HepG2 (cell line): ENCODE results near the gene IL27RA. TPM values are rescaled to one million over a fixed set of nuclear protein-coding genes. Genes with fewer than 3 reads are reported as not detected.

Source experiments
- CBX2 ChIP-seq, 2 experiments: fragments of 200-600 bp in 1 of 2; sonication (generic); formaldehyde crosslinking in 1 of 2; IDR thresholded peaks; 2 replicates each; pipeline versions ENCODE4 v1.7.0 to v1.8.1; 2018 to 2022; ENCODE audit warnings: low read depth in 2 of 2, low read length in 1 of 2, mild to moderate bottlenecking in 1 of 2, missing genetic modification reagents in 1 of 2
- FOXK1 ChIP-seq: sonication (generic); formaldehyde crosslinking; IDR thresholded peaks from 2 replicates; pipeline ENCODE4 v1.4.0; 2020; ENCODE audit warnings: low read depth, missing genetic modification reagents, borderline replicate concordance
- GPN1 ChIP-seq: sonication (generic); formaldehyde crosslinking; IDR thresholded peaks from 2 replicates; pipeline ENCODE4 v1.5.1; 2020; ENCODE audit warnings: missing genetic modification reagents, borderline replicate concordance
- HMGA1 ChIP-seq: sonication (generic); formaldehyde crosslinking; conservative IDR thresholded peaks from 2 replicates; pipeline ENCODE4 v1.4.0; 2020; ENCODE audit warnings: missing genetic modification reagents
- HNF4G ChIP-seq, 2 experiments: sonication (generic) in 1 of 2; formaldehyde crosslinking in 1 of 2; IDR thresholded peaks; 2 replicates each; pipeline versions ENCODE4 v1.4.0 to v1.6.1; 2011 to 2020; ENCODE audit warnings: borderline replicate concordance in 2 of 2, low read depth in 2 of 2, mild to moderate bottlenecking in 2 of 2, low read length in 1 of 2, missing genetic modification reagents in 1 of 2, moderate library complexity in 1 of 2
- KLF15 ChIP-seq: sonication (generic); formaldehyde crosslinking; IDR thresholded peaks from 2 replicates; pipeline ENCODE4 v1.8.1; 2023; ENCODE audit warnings: borderline replicate concordance, mild to moderate bottlenecking, inconsistent platforms, missing genetic modification reagents, mixed read lengths
- NR2C2 ChIP-seq: sonication (generic); formaldehyde crosslinking; IDR thresholded peaks from 2 replicates; pipeline ENCODE4 v1.4.0; 2020; ENCODE audit warnings: missing genetic modification reagents, mild to moderate bottlenecking, moderate library complexity, borderline replicate concordance
- NR3C1 ChIP-seq: sonication (generic); formaldehyde crosslinking; IDR thresholded peaks from 2 replicates; pipeline ENCODE4 v1.4.0; 2020; ENCODE audit warnings: missing genetic modification reagents
- SKI ChIP-seq: fragments of 450-650 bp; IDR thresholded peaks from one replicate; pipeline ENCODE4 v1.6.1; 2018; ENCODE audit warnings: mild to moderate bottlenecking; ENCODE audit not compliant: partially characterized antibody
- SRSF1 ChIP-seq: fragments of 200-400 bp; formaldehyde crosslinking; optimal IDR thresholded peaks from 2 replicates; pipeline ENCODE3; 2017; ENCODE audit warnings: mild to moderate bottlenecking, low read depth, low read length, moderate library complexity
- TBL1XR1 ChIP-seq: fragments of 150-350 bp; IDR thresholded peaks from 2 replicates; pipeline ENCODE4 v1.6.1; 2014; ENCODE audit warnings: borderline replicate concordance, low read length; ENCODE audit not compliant: partially characterized antibody
- TP53 ChIP-seq: sonication (generic); formaldehyde crosslinking; conservative IDR thresholded peaks from 2 replicates; pipeline ENCODE4 v1.4.0; 2020; ENCODE audit warnings: missing genetic modification reagents
- U2AF1 ChIP-seq: fragments of 200-400 bp; formaldehyde crosslinking; optimal IDR thresholded peaks from 2 replicates; pipeline ENCODE3; 2017; ENCODE audit warnings: mild to moderate bottlenecking, low read depth, low read length
- ZKSCAN8 ChIP-seq: IDR thresholded peaks from 2 replicates; pipeline ENCODE4 v1.6.1; 2016; ENCODE audit warnings: borderline replicate concordance, missing genetic modification reagents, missing compliant biosample characterization
- ZNF12 ChIP-seq: sonication (generic); formaldehyde crosslinking; IDR thresholded peaks from 2 replicates; pipeline ENCODE4 v1.5.0; 2020; ENCODE audit warnings: missing genetic modification reagents
- ZNF354B ChIP-seq: sonication (generic); formaldehyde crosslinking; IDR thresholded peaks from 2 replicates; pipeline ENCODE4 v1.8.0; 2022; ENCODE audit warnings: mild to moderate bottlenecking, missing genetic modification reagents
- ZNF446 ChIP-seq: sonication (generic); formaldehyde crosslinking; IDR thresholded peaks from 2 replicates; pipeline ENCODE4 v1.5.0; 2020; ENCODE audit warnings: mild to moderate bottlenecking, missing genetic modification reagents
- ZNF652 ChIP-seq: IDR thresholded peaks from 2 replicates; pipeline ENCODE4 v1.6.1; 2016; ENCODE audit warnings: low read depth, borderline replicate concordance
- ZNF674 ChIP-seq: sonication (generic); formaldehyde crosslinking; IDR thresholded peaks from 2 replicates; pipeline ENCODE4 v1.5.0; 2020; ENCODE audit warnings: low read depth, mild to moderate bottlenecking, missing genetic modification reagents
- ZNF720 ChIP-seq: sonication (generic); formaldehyde crosslinking; IDR thresholded peaks from 2 replicates; pipeline ENCODE4 v1.4.0; 2020; ENCODE audit warnings: missing genetic modification reagents
- ZNF75D ChIP-seq: sonication (generic); formaldehyde crosslinking; IDR thresholded peaks from 2 replicates; pipeline ENCODE4 v1.8.1; 2023; ENCODE audit warnings: missing genetic modification reagents, mild to moderate bottlenecking, borderline replicate concordance
- ZNF782 ChIP-seq: sonication (generic); formaldehyde crosslinking; IDR thresholded peaks from 2 replicates; pipeline ENCODE4 v1.4.0; 2020; ENCODE audit warnings: missing genetic modification reagents, mild to moderate bottlenecking, borderline replicate concordance
- polyA plus RNA-seq, 8 experiments: library from polyadenylated mRNA; depleted of rRNA in 3 of 8; stranded (reverse) in 7 of 8; unstranded in 1 of 8; fragments of >200 nt; fragmentation: Illumina TruSeq in 4 of 8; extraction: Trizol in 4 of 8; gene quantifications; 2 replicates each; pipeline versions ENCODE4 v1.2.1 to v1.2.3, GENCODE V29; 2011 to 2016; ENCODE audit warnings: low read depth in 4 of 8, missing spikeins in 1 of 8, mixed read lengths in 1 of 8; ENCODE audit not compliant: insufficient read depth in 1 of 8
- total RNA-seq, 5 experiments: library from RNA; depleted of rRNA; stranded (reverse); fragments of >200 nt; fragmentation: Illumina TruSeq; extraction: Trizol; gene quantifications; 2 replicates each; pipeline ENCODE4 v1.2.3, GENCODE V29; 2016; ENCODE audit warnings: low read depth in 1 of 5
- TF ChIP-seq, protein P1 (sequence below): sonication (generic); formaldehyde crosslinking; IDR thresholded peaks from 2 replicates; pipeline ENCODE4 v1.4.0; 2020; ENCODE audit warnings: mild to moderate bottlenecking, missing genetic modification reagents, borderline replicate concordance
- TF ChIP-seq, protein P2 (sequence below): sonication (generic); formaldehyde crosslinking; IDR thresholded peaks from 2 replicates; pipeline ENCODE4 v1.9.0; 2021; ENCODE audit warnings: missing genetic modification reagents, borderline replicate concordance

Gene IL27RA
- total and polyA plus RNA-seq, 2 of the 13 experiments (the other 11 are each of a cell fraction or from before 2014, with no cell fraction given): 3.5 to 8.1 TPM

DNA sequence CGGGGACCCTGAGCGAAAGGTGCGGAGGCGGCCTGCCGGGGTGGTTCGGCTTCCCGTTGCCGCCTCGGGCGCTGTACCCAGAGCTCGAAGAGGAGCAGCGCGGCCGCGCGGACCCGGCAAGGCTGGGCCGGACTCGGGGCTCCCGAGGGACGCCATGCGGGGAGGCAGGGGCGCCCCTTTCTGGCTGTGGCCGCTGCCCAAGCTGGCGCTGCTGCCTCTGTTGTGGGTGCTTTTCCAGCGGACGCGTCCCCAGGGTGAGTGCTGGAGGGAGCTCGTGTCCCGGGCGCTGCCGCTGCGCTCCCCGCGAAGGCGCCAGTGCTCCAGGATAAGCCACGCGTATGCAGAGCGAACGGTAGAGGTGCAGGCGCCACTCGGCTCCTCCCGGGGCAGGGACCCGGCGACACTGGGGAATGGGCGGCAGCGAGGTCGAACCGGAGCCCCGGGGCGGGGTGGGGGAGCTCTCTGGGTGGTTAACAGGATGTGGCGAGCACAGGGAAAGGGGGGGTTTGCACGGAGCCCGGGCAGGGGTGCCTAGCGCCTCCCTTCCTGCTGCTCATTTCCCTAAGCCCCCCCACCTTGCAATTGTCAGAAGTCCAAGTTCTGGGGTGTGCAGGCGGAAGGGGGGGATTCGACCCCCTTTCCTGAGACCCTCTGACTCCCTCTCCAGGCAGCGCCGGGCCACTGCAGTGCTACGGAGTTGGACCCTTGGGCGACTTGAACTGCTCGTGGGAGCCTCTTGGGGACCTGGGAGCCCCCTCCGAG lies at the start of gene IL27RA (continued):
- no peak for TF ChIP-seq TBL1XR1
- no peak for TF ChIP-seq ZNF354B
- no peak for TF ChIP-seq KLF15
- TF ChIP-seq SKI: no peak
- TF ChIP-seq ZNF782 (CRISPR knock-in tag): peak; percentile 38; the same call in 1 of the 2 replicates
- no peak for TF ChIP-seq ZNF720
- TF ChIP-seq ZNF12 (CRISPR knock-in tag): no peak
- no peak for TF ChIP-seq ZKSCAN8 (CRISPR knock-in tag)
- no peak for TF ChIP-seq FOXK1 (CRISPR knock-in tag)
- no peak for TF ChIP-seq U2AF1
- no peak for TF ChIP-seq GPN1 (CRISPR knock-in tag)
- 0 out of 2 replicates have a peak, but pooled peaks have one; percentile 56 for TF ChIP-seq TP53
- TF ChIP-seq ZNF652 (CRISPR knock-in tag): no peak
- TF ChIP-seq HNF4G (IDR thresholded peaks at IDR 0.05; ENCODE audit: borderline replicate concordance, low read depth, low read length): no peak
- no peak for TF ChIP-seq HNF4G (CRISPR knock-in tag; IDR thresholded peaks at IDR 0.05; ENCODE audit: borderline replicate concordance, low read depth)
- TF ChIP-seq ZNF446 (CRISPR knock-in tag): no peak
- TF ChIP-seq SRSF1: peak; percentile 56
- TF ChIP-seq ZNF674 (CRISPR knock-in tag): no peak
- TF ChIP-seq, protein P1, sequence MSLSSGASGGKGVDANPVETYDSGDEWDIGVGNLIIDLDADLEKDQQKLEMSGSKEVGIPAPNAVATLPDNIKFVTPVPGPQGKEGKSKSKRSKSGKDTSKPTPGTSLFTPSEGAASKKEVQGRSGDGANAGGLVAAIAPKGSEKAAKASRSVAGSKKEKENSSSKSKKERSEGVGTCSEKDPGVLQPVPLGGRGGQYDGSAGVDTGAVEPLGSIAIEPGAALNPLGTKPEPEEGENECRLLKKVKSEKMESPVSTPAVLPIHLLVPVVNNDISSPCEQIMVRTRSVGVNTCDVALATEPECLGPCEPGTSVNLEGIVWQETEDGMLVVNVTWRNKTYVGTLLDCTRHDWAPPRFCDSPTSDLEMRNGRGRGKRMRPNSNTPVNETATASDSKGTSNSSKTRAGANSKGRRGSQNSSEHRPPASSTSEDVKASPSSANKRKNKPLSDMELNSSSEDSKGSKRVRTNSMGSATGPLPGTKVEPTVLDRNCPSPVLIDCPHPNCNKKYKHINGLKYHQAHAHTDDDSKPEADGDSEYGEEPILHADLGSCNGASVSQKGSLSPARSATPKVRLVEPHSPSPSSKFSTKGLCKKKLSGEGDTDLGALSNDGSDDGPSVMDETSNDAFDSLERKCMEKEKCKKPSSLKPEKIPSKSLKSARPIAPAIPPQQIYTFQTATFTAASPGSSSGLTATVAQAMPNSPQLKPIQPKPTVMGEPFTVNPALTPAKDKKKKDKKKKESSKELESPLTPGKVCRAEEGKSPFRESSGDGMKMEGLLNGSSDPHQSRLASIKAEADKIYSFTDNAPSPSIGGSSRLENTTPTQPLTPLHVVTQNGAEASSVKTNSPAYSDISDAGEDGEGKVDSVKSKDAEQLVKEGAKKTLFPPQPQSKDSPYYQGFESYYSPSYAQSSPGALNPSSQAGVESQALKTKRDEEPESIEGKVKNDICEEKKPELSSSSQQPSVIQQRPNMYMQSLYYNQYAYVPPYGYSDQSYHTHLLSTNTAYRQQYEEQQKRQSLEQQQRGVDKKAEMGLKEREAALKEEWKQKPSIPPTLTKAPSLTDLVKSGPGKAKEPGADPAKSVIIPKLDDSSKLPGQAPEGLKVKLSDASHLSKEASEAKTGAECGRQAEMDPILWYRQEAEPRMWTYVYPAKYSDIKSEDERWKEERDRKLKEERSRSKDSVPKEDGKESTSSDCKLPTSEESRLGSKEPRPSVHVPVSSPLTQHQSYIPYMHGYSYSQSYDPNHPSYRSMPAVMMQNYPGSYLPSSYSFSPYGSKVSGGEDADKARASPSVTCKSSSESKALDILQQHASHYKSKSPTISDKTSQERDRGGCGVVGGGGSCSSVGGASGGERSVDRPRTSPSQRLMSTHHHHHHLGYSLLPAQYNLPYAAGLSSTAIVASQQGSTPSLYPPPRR: 0 out of 2 replicates have a peak, but pooled peaks have one; percentile 24
- no peak for TF ChIP-seq NR3C1 (CRISPR knock-in tag)
- no peak for TF ChIP-seq CBX2 (IDR thresholded peaks at IDR 0.05; ENCODE audit: low read depth, low read length)
- TF ChIP-seq CBX2 (CRISPR knock-in tag; IDR thresholded peaks at IDR 0.05; ENCODE audit: low read depth): no peak
- TF ChIP-seq, protein P2, sequence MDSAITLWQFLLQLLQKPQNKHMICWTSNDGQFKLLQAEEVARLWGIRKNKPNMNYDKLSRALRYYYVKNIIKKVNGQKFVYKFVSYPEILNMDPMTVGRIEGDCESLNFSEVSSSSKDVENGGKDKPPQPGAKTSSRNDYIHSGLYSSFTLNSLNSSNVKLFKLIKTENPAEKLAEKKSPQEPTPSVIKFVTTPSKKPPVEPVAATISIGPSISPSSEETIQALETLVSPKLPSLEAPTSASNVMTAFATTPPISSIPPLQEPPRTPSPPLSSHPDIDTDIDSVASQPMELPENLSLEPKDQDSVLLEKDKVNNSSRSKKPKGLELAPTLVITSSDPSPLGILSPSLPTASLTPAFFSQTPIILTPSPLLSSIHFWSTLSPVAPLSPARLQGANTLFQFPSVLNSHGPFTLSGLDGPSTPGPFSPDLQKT (CRISPR knock-in tag): no peak
- TF ChIP-seq NR2C2: 0 out of 2 replicates have a peak, but pooled peaks have one; percentile 30
- no peak for TF ChIP-seq ZNF75D (CRISPR knock-in tag)
- no peak for TF ChIP-seq HMGA1 (CRISPR knock-in tag)
